ENCODE measurements around the gene PSTPIP1. TPM values are rescaled to one million over a fixed set of nuclear protein-coding genes. Genes with fewer than 3 reads are reported as not detected.

The PSTPIP1 gene
- total RNA-seq, 1 donor from 2014 or later = 18.4 TPM

GRCh38 chr15:77010312-77010686, 15.4 kb downstream of the PSTPIP1 start:
- Histone ChIP-seq H3K4me1 (peaks cover 12% of the 10 kb centered on the region), H3K27me3 (ENCODE audit: low read depth) (no peaks in the 10 kb centered on the region), H3K4me3 (no peak overlapping the region), H3K27ac (no peak overlapping the region), H3K36me3 (no peaks in the 10 kb centered on the region), H3K9me3 (no peaks in the 10 kb centered on the region)
- no peak for ATAC-seq
- intact Hi-C loops (cut with DNase I) = no loop called here
- TF ChIP-seq, protein P1, sequence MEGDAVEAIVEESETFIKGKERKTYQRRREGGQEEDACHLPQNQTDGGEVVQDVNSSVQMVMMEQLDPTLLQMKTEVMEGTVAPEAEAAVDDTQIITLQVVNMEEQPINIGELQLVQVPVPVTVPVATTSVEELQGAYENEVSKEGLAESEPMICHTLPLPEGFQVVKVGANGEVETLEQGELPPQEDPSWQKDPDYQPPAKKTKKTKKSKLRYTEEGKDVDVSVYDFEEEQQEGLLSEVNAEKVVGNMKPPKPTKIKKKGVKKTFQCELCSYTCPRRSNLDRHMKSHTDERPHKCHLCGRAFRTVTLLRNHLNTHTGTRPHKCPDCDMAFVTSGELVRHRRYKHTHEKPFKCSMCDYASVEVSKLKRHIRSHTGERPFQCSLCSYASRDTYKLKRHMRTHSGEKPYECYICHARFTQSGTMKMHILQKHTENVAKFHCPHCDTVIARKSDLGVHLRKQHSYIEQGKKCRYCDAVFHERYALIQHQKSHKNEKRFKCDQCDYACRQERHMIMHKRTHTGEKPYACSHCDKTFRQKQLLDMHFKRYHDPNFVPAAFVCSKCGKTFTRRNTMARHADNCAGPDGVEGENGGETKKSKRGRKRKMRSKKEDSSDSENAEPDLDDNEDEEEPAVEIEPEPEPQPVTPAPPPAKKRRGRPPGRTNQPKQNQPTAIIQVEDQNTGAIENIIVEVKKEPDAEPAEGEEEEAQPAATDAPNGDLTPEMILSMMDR (IDR thresholded peaks at IDR 0.05) = no peak
- no peak for DNase-seq

- H3K4me3 ChIP-seq = no peak overlapping the region
- H3K4me1 ChIP-seq = peaks cover 18% of the 10 kb centered on the region
These were observed 15.9 kb downstream of the PSTPIP1 start for GRCh38 chr15:77010857-77011256.

DNA sequence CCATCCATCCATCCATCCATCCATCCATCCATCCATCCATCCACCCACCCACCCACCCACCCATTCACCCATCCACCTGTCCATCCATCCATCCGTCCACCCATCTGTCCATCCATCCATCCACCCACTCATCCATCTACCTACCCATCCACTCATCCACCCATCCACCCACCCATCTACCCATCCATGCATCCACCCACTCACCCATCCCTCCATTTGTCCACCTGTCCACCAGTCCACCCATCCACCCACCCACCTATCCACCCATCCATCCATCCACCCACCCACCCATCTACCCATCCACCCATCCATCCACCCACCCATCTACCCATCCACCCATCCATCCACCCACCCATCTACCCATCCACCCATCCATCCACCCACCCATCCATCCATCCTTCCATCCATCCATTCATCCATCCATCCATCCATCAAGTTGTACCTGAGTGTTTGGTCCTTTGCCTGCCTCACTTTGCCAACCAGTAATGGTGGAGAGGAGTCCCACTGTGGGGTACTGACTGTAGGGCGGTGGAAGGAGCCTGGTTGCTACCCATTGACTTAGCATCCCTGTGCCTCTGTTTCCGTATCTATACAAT, 17.3 kb downstream of the PSTPIP1 start:
- ATAC-seq (no peak), DNase-seq (no peak)
- intact Hi-C loops (cut with DNase I) = no loop called here
- no peaks in the 10 kb centered on the region for H3K27me3 ChIP-seq (ENCODE audit: low read depth)
- no peak overlapping the region for H3K27ac ChIP-seq
- H3K4me3 ChIP-seq = no peak overlapping the region
- peaks cover 19% of the 10 kb centered on the region for H3K4me1 ChIP-seq
- no peaks in the 10 kb centered on the region for H3K36me3 ChIP-seq
- TF ChIP-seq, protein P1 (IDR thresholded peaks at IDR 0.05) = no peak
- H3K9me3 ChIP-seq = no peaks in the 10 kb centered on the region

More at GRCh38 chr15:77010857-77011256, 15.9 kb downstream of the PSTPIP1 start:
- Histone ChIP-seq H3K27me3 (ENCODE audit: low read depth) (no peaks in the 10 kb centered on the region), H3K27ac (no peak overlapping the region), H3K9me3 (no peaks in the 10 kb centered on the region), H3K36me3 (no peaks in the 10 kb centered on the region)
- ATAC-seq (no peak), DNase-seq (no peak)
- intact Hi-C loops (cut with DNase I) = no loop called here
- TF ChIP-seq, protein P1 (IDR thresholded peaks at IDR 0.05) = no peak

DNA sequence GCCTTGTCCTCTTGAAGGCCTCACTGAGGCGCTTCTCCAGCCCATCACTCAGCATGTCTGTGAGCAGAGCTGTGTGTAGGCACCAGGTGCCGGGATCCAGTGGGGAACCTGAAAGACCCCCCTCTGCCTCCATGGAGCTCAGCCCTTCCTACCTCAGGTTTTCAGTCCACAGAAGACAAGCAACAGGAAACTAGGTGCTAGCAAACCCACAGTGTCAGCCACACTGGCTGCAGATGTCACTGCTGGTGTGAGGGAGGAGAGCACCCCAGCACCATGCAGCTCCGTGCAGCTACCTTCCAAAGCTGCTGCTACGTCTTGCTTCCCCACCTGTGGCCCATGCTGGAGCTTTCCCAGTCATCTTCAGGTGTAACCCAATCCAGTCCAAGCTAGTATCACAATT, 17.9 kb downstream of the PSTPIP1 start:
- no peaks in the 10 kb centered on the region for H3K36me3 ChIP-seq
- H3K27ac ChIP-seq = no peak overlapping the region
- no peaks in the 10 kb centered on the region for H3K9me3 ChIP-seq
- DNase-seq = no peak
- intact Hi-C loops (cut with DNase I) = no loop called here
- peaks cover 19% of the 10 kb centered on the region for H3K4me1 ChIP-seq
- H3K27me3 ChIP-seq (ENCODE audit: low read depth) = no peaks in the 10 kb centered on the region
- H3K4me3 ChIP-seq = no peak overlapping the region
- ATAC-seq = peak in 1 of 2 donors; percentile 15
- TF ChIP-seq, protein P1 (IDR thresholded peaks at IDR 0.05) = no peak

DNA sequence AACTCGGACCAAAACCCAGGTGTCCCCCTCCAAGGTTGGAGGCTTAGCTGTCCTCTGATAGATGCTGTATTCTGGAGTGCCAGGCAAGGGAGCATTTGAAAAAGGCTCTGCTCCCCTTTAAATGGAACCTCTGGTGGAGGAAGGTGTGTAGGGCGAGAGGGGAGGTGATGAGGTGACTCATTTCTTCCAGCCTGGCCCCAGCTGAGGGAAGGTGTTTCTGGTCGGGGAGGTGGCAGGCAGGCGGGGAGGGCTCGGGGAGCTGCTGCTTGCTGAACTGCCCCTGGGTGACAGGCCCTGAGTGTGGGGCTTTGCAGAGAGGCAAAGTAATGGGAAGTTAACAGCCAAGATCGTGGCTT, 18.8 kb downstream of the PSTPIP1 start:
- TF ChIP-seq, protein P1 (IDR thresholded peaks at IDR 0.05) = no peak
- Histone ChIP-seq H3K4me3 (no peak overlapping the region), H3K36me3 (no peaks in the 10 kb centered on the region), H3K9me3 (no peaks in the 10 kb centered on the region), H3K27me3 (ENCODE audit: low read depth) (no peaks in the 10 kb centered on the region), H3K4me1 (peaks cover 19% of the 10 kb centered on the region), H3K27ac (no peak overlapping the region)
- intact Hi-C loops (cut with DNase I) = no loop called here
- ATAC-seq = peak; percentile 23 to 37
- no peak for DNase-seq
